Prostate gland (tissue), 2 donors: ENCODE data around the gene KSR2.

Experiments used
- CTCF ChIP-seq, 4 experiments: fragments of 200-600 bp in 2 of 4; fragments of 450-650 bp in 2 of 4; sonication (generic) in 2 of 4; IDR thresholded peaks; 1 replicate in 3 of 4; 2 replicates in 1 of 4; pipeline ENCODE4 v1.5.1; 2016 to 2019; ENCODE audit warnings: antibody characterized with exemption in 4 of 4, mild to moderate bottlenecking in 2 of 4, moderate library complexity in 2 of 4
- POLR2A ChIP-seq: fragments of 450-650 bp; IDR thresholded peaks from one replicate; pipeline ENCODE4 v1.6.1; 2016; ENCODE audit warnings: antibody characterized with exemption, mild to moderate bottlenecking

DNA sequence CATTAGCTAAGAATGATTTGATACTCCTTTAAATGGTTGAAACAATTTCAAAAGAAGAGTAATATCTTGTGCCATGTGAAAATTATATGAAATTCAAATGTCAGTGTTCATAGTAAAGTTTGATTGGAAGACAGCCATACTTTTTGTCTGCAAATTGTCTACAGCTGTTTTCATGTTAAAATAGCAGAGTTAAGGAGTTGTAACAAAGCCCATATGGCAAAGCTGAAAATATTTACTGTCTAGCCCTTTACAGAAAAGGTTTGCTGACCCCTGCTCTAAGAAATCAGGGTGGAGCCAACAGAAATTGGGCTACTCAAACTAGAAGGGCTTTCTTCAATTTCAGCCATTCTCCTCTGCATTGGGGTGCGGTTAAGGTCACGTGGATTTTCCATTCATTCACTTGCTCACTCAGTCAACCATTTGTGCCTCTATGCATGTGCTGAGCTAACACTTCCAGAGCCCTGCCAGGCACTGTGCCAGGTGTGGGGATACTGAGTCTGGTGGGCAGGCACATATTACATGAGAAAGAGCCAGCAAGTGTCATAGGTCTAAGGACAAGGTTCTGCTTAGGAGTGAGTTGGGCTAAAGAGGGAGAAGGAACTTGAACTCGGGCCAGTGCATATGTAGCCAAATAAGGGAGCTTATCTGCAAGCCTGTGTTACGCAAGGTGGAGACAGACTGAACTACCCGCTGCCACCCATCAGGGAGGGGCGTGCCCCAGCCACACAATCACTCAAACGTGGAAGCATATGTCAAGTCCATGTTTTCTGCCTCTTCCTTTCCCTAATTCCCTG is 467.5 kb downstream of the KSR2 start:
- TF ChIP-seq POLR2A (no peak), CTCF (IDR thresholded peaks at IDR 0.05) (no peak)
